Gastroesophageal sphincter (tissue), 4 donors: Measurements from ENCODE around the gene OR52N1. TPM values are rescaled to one million over a fixed set of nuclear protein-coding genes. Genes with fewer than 3 reads are reported as not detected.

Experiments
- ATAC-seq: fragments of 150-250 bp; one replicate; pipeline ENCODE4 v1.9.1; 2016; ENCODE audit warnings: mild to moderate bottlenecking, moderate library complexity
- H3K27ac ChIP-seq, 4 donors: fragments of 200-600 bp; sonication (generic) in 3 of 4; 1 replicate in 3 of 4; 2 replicates in 1 of 4; pipeline ENCODE4 v1.5.1; 2016 to 2019
- H3K27me3 ChIP-seq: fragments of 200-600 bp; sonication (generic); one replicate; pipeline ENCODE4 v1.5.1; 2019
- H3K36me3 ChIP-seq, 2 donors: fragments of 200-600 bp; sonication (generic); one replicate each; pipeline ENCODE4 v1.5.1; 2019; ENCODE audit warnings: control low read depth in 1 of 2
- H3K4me1 ChIP-seq, 3 donors: fragments of 200-600 bp; sonication (generic); 1 replicate in 2 of 3; 2 replicates in 1 of 3; pipeline ENCODE4 v1.5.1; 2016 to 2019; ENCODE audit warnings: control low read depth in 2 of 3
- H3K4me3 ChIP-seq, 2 donors: fragments of 200-600 bp; sonication (generic); one replicate each; pipeline ENCODE4 v1.5.1; 2019; ENCODE audit warnings: mild to moderate bottlenecking in 1 of 2, moderate library complexity in 1 of 2
- H3K9me3 ChIP-seq, 3 donors: fragments of 200-600 bp; sonication (generic); one replicate each; pipeline ENCODE4 v1.5.1; 2017 to 2019; ENCODE audit warnings: control low read depth in 2 of 3
- EP300 ChIP-seq: sonication (generic); formaldehyde crosslinking; IDR thresholded peaks from one replicate; pipeline ENCODE4 v1.6.1; 2017; ENCODE audit warnings: antibody characterized with exemption, mild to moderate bottlenecking
- POLR2A ChIP-seq, 2 donors: fragments of 450-650 bp; IDR thresholded peaks; one replicate each; pipeline ENCODE4 v1.6.1; 2017; ENCODE audit warnings: antibody characterized with exemption in 2 of 2, mild to moderate bottlenecking in 2 of 2, moderate library complexity in 1 of 2
- POLR2AphosphoS5 ChIP-seq: sonication (generic); formaldehyde crosslinking; IDR thresholded peaks from one replicate; pipeline ENCODE4 v1.6.1; 2017; ENCODE audit warnings: antibody characterized with exemption
- total RNA-seq, 4 donors: library from RNA; depleted of rRNA; stranded (reverse); fragments of >200 nt; gene quantifications; one replicate each; pipeline ENCODE4 v1.1.0, GENCODE V29; 2016
- TF ChIP-seq, protein P1 (sequence below), 4 experiments: fragments of 200-600 bp in 2 of 4; fragments of 450-650 bp in 2 of 4; sonication (generic) in 1 of 4; IDR thresholded peaks; one replicate each; pipeline ENCODE4 v1.5.1; 2017 to 2019; ENCODE audit warnings: antibody characterized with exemption in 4 of 4, mild to moderate bottlenecking in 2 of 4, moderate library complexity in 2 of 4

Gene OR52N1
- total RNA-seq, 4 donors from 2014 or later: 0.13 TPM; not detected in 3

DNA sequence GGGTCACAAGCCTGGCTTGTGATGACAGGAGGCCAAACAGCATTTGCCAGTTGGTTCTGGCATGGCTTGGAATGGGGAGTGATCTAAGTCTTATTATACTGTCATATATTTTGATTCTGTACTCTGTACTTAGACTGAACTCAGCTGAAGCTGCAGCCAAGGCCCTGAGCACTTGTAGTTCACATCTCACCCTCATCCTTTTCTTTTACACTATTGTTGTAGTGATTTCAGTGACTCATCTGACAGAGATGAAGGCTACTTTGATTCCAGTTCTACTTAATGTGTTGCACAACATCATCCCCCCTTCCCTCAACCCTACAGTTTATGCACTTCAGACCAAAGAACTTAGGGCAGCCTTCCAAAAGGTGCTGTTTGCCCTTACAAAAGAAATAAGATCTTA lies 54.0 kb downstream of the OR52N1 start:
- no peaks in the 10 kb centered on the region for H3K4me1 ChIP-seq
- peaks cover 0 to 9% (median 0%) of the 10 kb centered on the region in 3 donors for H3K9me3 ChIP-seq
- H3K27me3 ChIP-seq: no peaks in the 10 kb centered on the region
- no peak overlapping the region for H3K27ac ChIP-seq
- no peaks in the 10 kb centered on the region for H3K36me3 ChIP-seq
- no peak for ATAC-seq
- H3K4me3 ChIP-seq: no peak overlapping the region
- TF ChIP-seq POLR2AphosphoS5 (no peak), EP300 (no peak), POLR2A (IDR thresholded peaks at IDR 0.05) (no peak)
- TF ChIP-seq, protein P1, sequence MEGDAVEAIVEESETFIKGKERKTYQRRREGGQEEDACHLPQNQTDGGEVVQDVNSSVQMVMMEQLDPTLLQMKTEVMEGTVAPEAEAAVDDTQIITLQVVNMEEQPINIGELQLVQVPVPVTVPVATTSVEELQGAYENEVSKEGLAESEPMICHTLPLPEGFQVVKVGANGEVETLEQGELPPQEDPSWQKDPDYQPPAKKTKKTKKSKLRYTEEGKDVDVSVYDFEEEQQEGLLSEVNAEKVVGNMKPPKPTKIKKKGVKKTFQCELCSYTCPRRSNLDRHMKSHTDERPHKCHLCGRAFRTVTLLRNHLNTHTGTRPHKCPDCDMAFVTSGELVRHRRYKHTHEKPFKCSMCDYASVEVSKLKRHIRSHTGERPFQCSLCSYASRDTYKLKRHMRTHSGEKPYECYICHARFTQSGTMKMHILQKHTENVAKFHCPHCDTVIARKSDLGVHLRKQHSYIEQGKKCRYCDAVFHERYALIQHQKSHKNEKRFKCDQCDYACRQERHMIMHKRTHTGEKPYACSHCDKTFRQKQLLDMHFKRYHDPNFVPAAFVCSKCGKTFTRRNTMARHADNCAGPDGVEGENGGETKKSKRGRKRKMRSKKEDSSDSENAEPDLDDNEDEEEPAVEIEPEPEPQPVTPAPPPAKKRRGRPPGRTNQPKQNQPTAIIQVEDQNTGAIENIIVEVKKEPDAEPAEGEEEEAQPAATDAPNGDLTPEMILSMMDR (IDR thresholded peaks at IDR 0.05): no peak

Other genes starting within 250 kb of the OR52N1 start
- under 1 TPM in 1 of 4 donors, not detected in 3; 0.54 TPM for gene OR52H1, start 242.7 kb downstream of the OR52N1 start, total RNA-seq
- gene OR52B6, start 210.4 kb downstream of the OR52N1 start, total RNA-seq: not detected
- 1 to 10 TPM; 1.6 to 5.6 (median 2.1) TPM for gene TRIM6, start 194.6 kb downstream of the OR52N1 start, total RNA-seq
- gene TRIM34, start 166.3 kb downstream of the OR52N1 start, total RNA-seq: 1 to 10 TPM; 3.8 to 9.2 (median 4.5) TPM
- gene TRIM5, start 106.2 kb downstream of the OR52N1 start, total RNA-seq: 10 to 100 TPM in 3 of 4 donors, 1 to 10 TPM in 1; 8.9 to 21.4 (median 14.9) TPM
- 10 to 100 TPM; 31.6 to 50.4 (median 32.1) TPM for gene TRIM22, start 101.5 kb downstream of the OR52N1 start, total RNA-seq
- under 1 TPM in 2 of 4 donors, not detected in 2; 0.13 to 0.19 TPM for gene OR56B1, start 54.8 kb downstream of the OR52N1 start, total RNA-seq
- gene OR52N4, start 37.0 kb downstream of the OR52N1 start, total RNA-seq: under 1 TPM in 1 of 4 donors, not detected in 3; 0.40 TPM
- under 1 TPM in 1 of 4 donors, not detected in 3; 0.67 TPM for gene OR52N5, start 7.9 kb downstream of the OR52N1 start, total RNA-seq
- gene OR52N2, start 17.7 kb upstream of the OR52N1 start, total RNA-seq: not detected
- gene OR52E6, start 50.6 kb upstream of the OR52N1 start, total RNA-seq: not detected
- gene OR52E8, start 66.4 kb upstream of the OR52N1 start, total RNA-seq: not detected
- gene OR52E4, start 89.4 kb upstream of the OR52N1 start, total RNA-seq: not detected
- not detected for gene OR52E5, start 101.9 kb upstream of the OR52N1 start, total RNA-seq
- gene OR56A3, start 151.0 kb upstream of the OR52N1 start, total RNA-seq: not detected
- not detected for gene OR56A5, start 177.2 kb upstream of the OR52N1 start, total RNA-seq
- gene OR52L1, start 195.7 kb upstream of the OR52N1 start, total RNA-seq: not detected
- not detected for gene OR56A4, start 215.7 kb upstream of the OR52N1 start, total RNA-seq
- under 1 TPM in 1 of 4 donors, not detected in 3; 0.23 TPM for gene OR56A1, start 239.5 kb upstream of the OR52N1 start, total RNA-seq